SU-DHL-6 (cell line): ENCODE results near the gene DIP2C.

Source experiments
- H2AFZ ChIP-seq: fragments of 200-600 bp; sonication (generic); 2 replicates; pipeline ENCODE4 v1.6.1; 2014; ENCODE audit warnings: low read depth, mild to moderate bottlenecking, moderate library complexity, mixed read lengths, antibody characterized with exemption, low read length; ENCODE audit not compliant: severe bottlenecking
- H3F3A ChIP-seq: fragments of 200-600 bp; shearing (Covaris generic); 2 replicates; pipeline ENCODE4 v1.6.0; 2016; ENCODE audit warnings: antibody characterized with exemption, mild to moderate bottlenecking; ENCODE audit not compliant: insufficient read depth
- H3K27ac ChIP-seq: fragments of 200-600 bp; sonication (generic); 2 replicates; pipeline ENCODE4 v1.5.1; 2016; ENCODE audit warnings: low read depth, mild to moderate bottlenecking, low read length, moderate library complexity, mixed read lengths
- H3K27me3 ChIP-seq: fragments of 200-600 bp; sonication (generic), shearing (Covaris generic); 2 replicates; pipeline ENCODE4 v1.6.0; 2014; ENCODE audit warnings: mild to moderate bottlenecking, low read length
- H3K36me3 ChIP-seq: fragments of 200-600 bp; sonication (generic); 2 replicates; pipeline ENCODE4 v1.6.1; 2014; ENCODE audit warnings: mild to moderate bottlenecking, low read length, mixed read lengths
- H3K4me2 ChIP-seq: fragments of 300-600, 200-600 bp; shearing (Covaris generic), sonication (generic); 2 replicates; pipeline ENCODE4 v1.6.0; 2014; ENCODE audit warnings: low read length, low read depth, mild to moderate bottlenecking; ENCODE audit not compliant: poor library complexity, severe bottlenecking
- H3K4me3 ChIP-seq: fragments of 200-600 bp; sonication (generic); 2 replicates; pipeline ENCODE4 v1.5.1; 2014; ENCODE audit warnings: antibody characterized with exemption, low read length, mild to moderate bottlenecking, mixed read lengths; ENCODE audit not compliant: insufficient read depth, poor library complexity, severe bottlenecking
- H3K79me2 ChIP-seq: fragments of 200-600 bp; sonication (generic); 2 replicates; pipeline ENCODE4 v1.6.1; 2014; ENCODE audit warnings: mild to moderate bottlenecking, low read length, moderate library complexity; ENCODE audit not compliant: insufficient read depth
- H3K9ac ChIP-seq: fragments of 200-600 bp; sonication (generic); 2 replicates; pipeline ENCODE4 v1.7.0; 2014; ENCODE audit warnings: mild to moderate bottlenecking, low read length
- H3K9me2 ChIP-seq: fragments of 200-600 bp; sonication (generic); replicated peaks from 2 replicates; pipeline ENCODE4 v1.6.1; 2014; ENCODE audit warnings: low read length; ENCODE audit not compliant: insufficient read depth
- H3K9me3 ChIP-seq: fragments of 200-600 bp; sonication (generic); 2 replicates; pipeline ENCODE4 v1.6.1; 2014; ENCODE audit warnings: low read length, mixed read lengths; ENCODE audit not compliant: insufficient read depth
- H4K20me1 ChIP-seq: fragments of 200-600 bp; sonication (generic); 2 replicates; pipeline ENCODE4 v1.6.1; 2014; ENCODE audit warnings: low read depth, mild to moderate bottlenecking, antibody characterized with exemption, low read length, moderate library complexity, mixed read lengths
- CTCF ChIP-seq: fragments of 200-600 bp; sonication (generic); IDR thresholded peaks from one replicate; pipeline ENCODE4 v1.5.1; 2017; ENCODE audit warnings: antibody characterized with exemption, mild to moderate bottlenecking, low read length, moderate library complexity; ENCODE audit not compliant: insufficient read depth, poor library complexity, severe bottlenecking
- EZH2phosphoT487 ChIP-seq: fragments of 200-600 bp; sonication (generic), shearing (Covaris generic); conservative IDR thresholded peaks from 2 replicates; pipeline ENCODE4 v1.6.1; 2018; ENCODE audit warnings: mild to moderate bottlenecking, antibody characterized with exemption, low read length, moderate library complexity, mixed read lengths

DIP2C gene

GRCh38 chr10:506451-507354 is 182.8 kb downstream of the DIP2C start:
- H3K27me3 ChIP-seq, result no peaks in the 10 kb centered on the region

GRCh38 chr10:505419-505818 is 184.0 kb downstream of the DIP2C start:
- peaks cover 7% of the 10 kb centered on the region; the same call in 1 of the 2 replicates for H4K20me1 ChIP-seq
- TF ChIP-seq EZH2phosphoT487 (no peak), CTCF (no peak)
- no peak overlapping the region for H3K4me3 ChIP-seq
- H3K36me3 ChIP-seq, result peaks cover 11% of the 10 kb centered on the region; the same call in 1 of the 2 replicates
- no peak overlapping the region for H3K4me2 ChIP-seq
- no peak overlapping the region for H3K9ac ChIP-seq
- H3K79me2 ChIP-seq, result peaks cover 47% of the 10 kb centered on the region; the same call in 1 of the 2 replicates
- no peaks in the 10 kb centered on the region for H3K27me3 ChIP-seq
- H3F3A ChIP-seq, result peaks cover 20% of the 10 kb centered on the region
- peaks cover 23% of the 10 kb centered on the region; the same call in 1 of the 2 replicates for H3K9me3 ChIP-seq
- H3K9me2 ChIP-seq, result no peaks in the 10 kb centered on the region
- peak overlapping the region; percentile 72 for H3K27ac ChIP-seq
- no peak overlapping the region for H2AFZ ChIP-seq

More at GRCh38 chr10:506451-507354, 182.8 kb downstream of the DIP2C start:
- TF ChIP-seq CTCF (no peak), EZH2phosphoT487 (no peak)
- H3K4me2 ChIP-seq, result no peak overlapping the region
- H3K36me3 ChIP-seq, result peaks cover 11% of the 10 kb centered on the region; the same call in 1 of the 2 replicates
- H3K27ac ChIP-seq, result peak overlapping the region; percentile 72; the same call in 1 of the 2 replicates
- no peak overlapping the region for H3K9ac ChIP-seq
- no peaks in the 10 kb centered on the region for H3K9me2 ChIP-seq
- no peak overlapping the region for H2AFZ ChIP-seq
- no peak overlapping the region for H3K4me3 ChIP-seq
- peaks cover 7% of the 10 kb centered on the region; the same call in 1 of the 2 replicates for H4K20me1 ChIP-seq
- peaks cover 35% of the 10 kb centered on the region; the same call in 1 of the 2 replicates for H3K79me2 ChIP-seq
- peaks cover 32% of the 10 kb centered on the region for H3F3A ChIP-seq
- peaks cover 23% of the 10 kb centered on the region; the same call in 1 of the 2 replicates for H3K9me3 ChIP-seq

- no peak overlapping the region for H3K9ac ChIP-seq
- H4K20me1 ChIP-seq, result peaks cover 7% of the 10 kb centered on the region; the same call in 1 of the 2 replicates
- H3K27ac ChIP-seq, result peak overlapping the region; percentile 72; the same call in 1 of the 2 replicates
- H2AFZ ChIP-seq, result no peak overlapping the region
- TF ChIP-seq EZH2phosphoT487, result no peak
- TF ChIP-seq CTCF, result no peak
- H3F3A ChIP-seq, result peaks cover 15% of the 10 kb centered on the region
- peaks cover 23% of the 10 kb centered on the region; the same call in 1 of the 2 replicates for H3K9me3 ChIP-seq
- no peak overlapping the region for H3K4me3 ChIP-seq
- no peak overlapping the region for H3K4me2 ChIP-seq
- peaks cover 11% of the 10 kb centered on the region; the same call in 1 of the 2 replicates for H3K36me3 ChIP-seq
- H3K9me2 ChIP-seq, result no peaks in the 10 kb centered on the region
- no peaks in the 10 kb centered on the region for H3K27me3 ChIP-seq
- peaks cover 49% of the 10 kb centered on the region; the same call in 1 of the 2 replicates for H3K79me2 ChIP-seq
Measured at GRCh38 chr10:504806-505205, 184.7 kb downstream of the DIP2C start.
